GM21447 (cell line): ENCODE results near the gene DOCK10.

Experiments used
- ATAC-seq: cut with Tn5 transposase; IDR thresholded peaks from one replicate; pipeline ENCODE4 v1.9.1; 2021; ENCODE audit not compliant: unreplicated experiment

Gene DOCK10

GRCh38 chr2:224885836-224886547 is 156.3 kb downstream of the DOCK10 start:
- peak; percentile 88 for ATAC-seq

GRCh38 chr2:224885291-224885690 is 157.0 kb downstream of the DOCK10 start:
- no peak for ATAC-seq

GRCh38 chr2:224884188-224884587 is 158.1 kb downstream of the DOCK10 start:
- ATAC-seq: no peak

- ATAC-seq: no peak
These were observed 158.6 kb downstream of the DOCK10 start for GRCh38 chr2:224883700-224884099.

GRCh38 chr2:224883172-224883516 is 159.1 kb downstream of the DOCK10 start:
- ATAC-seq: no peak

- no peak for ATAC-seq
These were observed 159.7 kb downstream of the DOCK10 start for GRCh38 chr2:224882291-224883171.

- no peak for ATAC-seq
These were observed 160.4 kb downstream of the DOCK10 start for GRCh38 chr2:224881846-224882245.

- ATAC-seq: no peak
These were observed 165.7 kb downstream of the DOCK10 start for GRCh38 chr2:224876522-224876921.

- ATAC-seq: peak; percentile 63
These were observed 166.4 kb downstream of the DOCK10 start for GRCh38 chr2:224875841-224876240.

GRCh38 chr2:224875153-224875552 is 167.1 kb downstream of the DOCK10 start:
- no peak for ATAC-seq

GRCh38 chr2:224871813-224872212 is 170.5 kb downstream of the DOCK10 start:
- ATAC-seq: no peak

- ATAC-seq: no peak
These were observed 171.9 kb downstream of the DOCK10 start for GRCh38 chr2:224870341-224870740.

GRCh38 chr2:224869601-224870233 is 172.6 kb downstream of the DOCK10 start:
- no peak for ATAC-seq

- no peak for ATAC-seq
These were observed 177.3 kb downstream of the DOCK10 start for GRCh38 chr2:224865016-224865415.

GRCh38 chr2:224861266-224861665 is 181.0 kb downstream of the DOCK10 start:
- ATAC-seq: no peak

GRCh38 chr2:224860786-224861185 is 181.5 kb downstream of the DOCK10 start:
- ATAC-seq: no peak

- no peak for ATAC-seq
These were observed 190.5 kb downstream of the DOCK10 start for GRCh38 chr2:224851811-224852210.

- no peak for ATAC-seq
These were observed 192.2 kb downstream of the DOCK10 start for GRCh38 chr2:224850081-224850480.

GRCh38 chr2:224849264-224849663 is 193.0 kb downstream of the DOCK10 start:
- no peak for ATAC-seq

- ATAC-seq: no peak
These were observed 194.1 kb downstream of the DOCK10 start for GRCh38 chr2:224847961-224848850.

- ATAC-seq: no peak
These were observed 194.9 kb downstream of the DOCK10 start for GRCh38 chr2:224847381-224847780.
